Activated naive CD8-positive, alpha-beta T cell treated with anti-CD3 and anti-CD28 coated beads, Interleukin-2, amount 50 U/mL, for 24 hours (primary cell): Measurements from ENCODE around the gene FOXD4L6.
"Not testable (repeated sequence)": the region's sequence is repeated elsewhere in the genome, so short reads cannot be mapped to it uniquely, and the experiment has no call there.

Source experiments
- ATAC-seq: fragments of 150-1000 bp; cut with Tn5 transposase; one replicate; pipeline ENCODE4 v1.10.0; 2021
- DNase-seq: peaks from one replicate; pipeline ENCODE4 v3.0.0; 2021
- H3K27ac Mint-ChIP-seq: one replicate; pipeline ENCODE4 v1.8.0; 2021; ENCODE audit warnings: mild to moderate bottlenecking, mixed read lengths
- H3K27me3 Mint-ChIP-seq: one replicate; pipeline ENCODE4 v1.8.0; 2021; ENCODE audit warnings: mixed read lengths
- H3K36me3 Mint-ChIP-seq: one replicate; pipeline ENCODE4 v1.8.0; 2021; ENCODE audit warnings: low read depth, mixed read lengths
- H3K4me1 Mint-ChIP-seq: one replicate; pipeline ENCODE4 v1.8.0; 2021; ENCODE audit warnings: mixed read lengths
- H3K4me3 Mint-ChIP-seq: one replicate; pipeline ENCODE4 v1.8.0; 2021; ENCODE audit warnings: mild to moderate bottlenecking, moderate library complexity, mixed read lengths
- H3K9me3 Mint-ChIP-seq: one replicate; pipeline ENCODE4 v1.8.0; 2021; ENCODE audit warnings: mixed read lengths

FOXD4L6 gene

DNA sequence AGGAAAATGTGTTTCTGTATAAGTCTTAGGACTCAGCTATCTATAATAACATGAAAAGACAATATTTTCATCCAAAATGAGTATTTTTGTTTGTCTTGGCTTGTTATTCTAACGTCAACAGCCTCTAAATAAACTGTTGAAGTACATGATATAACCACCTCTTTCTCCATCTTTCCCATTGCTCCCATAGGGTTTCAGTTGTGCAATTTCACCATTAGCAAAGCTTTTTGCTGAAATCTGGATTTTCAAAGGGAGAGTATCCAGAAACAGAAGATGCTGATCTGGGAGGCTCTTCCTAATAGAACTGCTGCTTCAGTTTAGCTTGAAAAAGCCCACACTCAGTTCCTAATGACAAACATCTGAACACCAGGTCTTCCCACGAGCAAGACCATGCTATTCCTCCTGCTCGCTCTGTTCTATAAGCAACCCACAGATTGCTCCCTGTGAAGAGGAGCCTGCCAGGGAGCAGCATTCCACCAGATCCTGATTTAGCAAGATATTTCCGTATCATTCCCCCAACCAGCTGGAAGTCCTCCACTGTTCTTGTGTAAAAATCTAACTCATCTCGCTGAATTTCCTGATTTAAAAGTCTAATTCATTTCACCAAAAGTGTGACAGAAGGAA, 41.2 kb downstream of the FOXD4L6 start:
- H3K36me3 Mint-ChIP-seq, DNase-seq, H3K9me3 Mint-ChIP-seq, H3K27ac Mint-ChIP-seq, H3K4me3 Mint-ChIP-seq, ATAC-seq, H3K4me1 Mint-ChIP-seq: not testable (repeated sequence)
- peaks cover 20% of the 10 kb centered on the region for H3K27me3 Mint-ChIP-seq

DNA sequence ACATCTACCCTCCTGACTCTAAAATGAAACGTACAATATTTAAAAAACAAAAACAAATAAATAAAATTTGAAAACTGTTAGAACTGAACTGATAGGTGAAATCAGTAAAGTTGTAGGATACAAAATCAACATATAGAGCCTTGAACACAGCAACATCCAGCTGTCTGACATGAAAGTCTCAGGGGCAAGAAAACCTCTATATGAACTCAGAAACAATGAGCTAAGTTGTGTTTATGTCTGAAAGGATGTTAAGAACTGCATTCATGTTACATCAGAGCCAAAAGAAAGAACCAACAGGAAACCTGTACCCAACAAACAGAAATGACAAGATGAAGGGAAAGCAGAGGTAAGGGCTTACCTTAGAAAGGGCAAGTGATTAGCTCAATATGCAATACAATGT, 41.8 kb downstream of the FOXD4L6 start:
- H3K36me3 Mint-ChIP-seq, H3K4me1 Mint-ChIP-seq, H3K27ac Mint-ChIP-seq, H3K9me3 Mint-ChIP-seq, H3K4me3 Mint-ChIP-seq, ATAC-seq, DNase-seq: not testable (repeated sequence)
- peaks cover 21% of the 10 kb centered on the region for H3K27me3 Mint-ChIP-seq

DNA sequence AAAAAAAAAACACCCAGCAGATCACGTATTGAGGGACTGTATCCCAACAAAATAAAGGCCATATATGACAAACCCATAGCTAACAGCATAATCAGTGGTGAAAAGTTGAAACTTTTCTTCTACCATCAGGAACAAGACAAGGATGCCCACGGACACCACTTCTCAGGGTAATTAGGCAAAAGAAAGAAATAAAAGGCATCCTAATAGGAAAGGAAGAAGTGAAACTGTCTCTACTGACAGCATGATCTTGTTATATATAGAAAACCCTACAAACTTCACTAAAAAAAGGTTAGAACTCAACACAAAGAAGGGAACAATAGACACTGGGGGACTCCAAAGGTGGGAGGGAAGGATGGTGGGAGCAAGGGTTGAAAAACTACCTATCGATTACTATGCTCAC, 42.3 kb downstream of the FOXD4L6 start:
- not testable (repeated sequence) for H3K27ac Mint-ChIP-seq, H3K9me3 Mint-ChIP-seq, H3K4me3 Mint-ChIP-seq, H3K4me1 Mint-ChIP-seq, ATAC-seq, DNase-seq, H3K36me3 Mint-ChIP-seq
- peaks cover 21% of the 10 kb centered on the region for H3K27me3 Mint-ChIP-seq

DNA sequence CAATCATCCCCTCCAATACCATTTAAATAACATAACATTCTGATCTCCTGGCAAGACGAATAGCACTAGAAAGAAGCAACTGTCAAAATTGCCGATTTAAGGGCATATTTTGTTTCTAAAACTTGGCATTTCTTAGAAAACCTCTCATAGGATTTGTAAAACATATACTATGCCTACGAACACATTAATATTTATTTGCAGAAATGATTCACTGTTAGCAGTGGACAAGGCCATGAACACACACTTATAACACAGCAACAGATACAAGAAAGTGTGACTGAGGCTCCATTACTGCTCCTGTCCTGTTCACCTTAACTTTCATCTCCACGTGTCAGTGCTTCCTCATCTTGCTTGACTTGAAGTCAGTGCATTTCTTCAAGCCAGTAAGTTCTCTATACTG, 46.1 kb downstream of the FOXD4L6 start:
- peaks cover 17% of the 10 kb centered on the region for H3K27me3 Mint-ChIP-seq
- not testable (repeated sequence) for H3K4me3 Mint-ChIP-seq, ATAC-seq, H3K36me3 Mint-ChIP-seq, H3K4me1 Mint-ChIP-seq, DNase-seq, H3K27ac Mint-ChIP-seq, H3K9me3 Mint-ChIP-seq

DNA sequence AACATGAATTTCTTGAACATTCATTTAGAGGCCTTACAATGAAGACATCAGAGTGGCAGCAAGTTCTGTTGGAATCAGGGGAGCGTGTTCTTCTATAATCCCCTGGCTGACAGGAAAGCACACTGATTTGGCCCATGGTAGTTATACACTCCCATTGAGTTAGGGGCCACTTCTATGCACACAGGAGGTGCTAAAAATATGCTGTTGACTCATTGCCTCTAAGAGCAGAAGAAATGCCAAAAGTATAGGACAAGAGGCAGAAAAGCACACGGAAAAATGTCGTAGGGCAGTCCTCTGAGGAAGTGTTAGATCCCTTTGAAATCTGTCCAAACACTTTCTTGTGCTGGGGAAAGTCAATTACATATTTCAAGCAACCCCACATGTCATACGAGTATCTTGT, 49.0 kb downstream of the FOXD4L6 start:
- not testable (repeated sequence) for H3K9me3 Mint-ChIP-seq, H3K4me1 Mint-ChIP-seq, DNase-seq

DNA sequence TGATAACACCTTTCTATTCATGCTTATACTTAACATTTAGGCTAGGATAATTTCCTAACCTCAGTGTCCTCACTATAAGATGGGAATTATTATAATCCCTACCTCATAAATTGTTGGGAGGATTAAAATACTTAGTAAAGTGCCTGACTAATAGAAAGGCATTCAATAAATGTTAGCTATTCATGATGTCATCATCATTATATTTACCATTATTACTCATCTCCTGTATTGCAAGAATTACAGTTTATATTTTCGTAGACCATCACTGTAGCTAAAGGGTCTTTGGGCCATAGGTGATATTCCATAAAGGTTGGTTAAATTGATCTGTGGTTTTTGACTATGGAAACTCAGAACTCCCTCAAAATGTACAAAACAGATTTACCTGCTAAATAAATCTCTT, 50.9 kb downstream of the FOXD4L6 start:
- not testable (repeated sequence) for H3K27ac Mint-ChIP-seq, H3K4me1 Mint-ChIP-seq, H3K9me3 Mint-ChIP-seq, ATAC-seq, DNase-seq, H3K4me3 Mint-ChIP-seq, H3K36me3 Mint-ChIP-seq
- H3K27me3 Mint-ChIP-seq = peaks cover 28% of the 10 kb centered on the region

More for the DNA sequence above, 49.0 kb downstream of the FOXD4L6 start:
- ATAC-seq, H3K27ac Mint-ChIP-seq, H3K4me3 Mint-ChIP-seq, H3K36me3 Mint-ChIP-seq: not testable (repeated sequence)
- peaks cover 20% of the 10 kb centered on the region for H3K27me3 Mint-ChIP-seq
